Head of caudate nucleus (tissue), 42 donors: ENCODE measurements around the gene PITPNC1.
A peak's percentile ranks its signal among the peaks of the same experiment; 100 is the strongest.
"Not testable (repeated sequence)": the region's sequence is repeated elsewhere in the genome, so short reads cannot be mapped to it uniquely, and the experiment has no call there.

Source experiments
- DNase-seq, 42 donors: peaks; one replicate each; pipeline versions ENCODE4 v3.0.0 to v3.0.0-alpha.2; 2020 to 2021; ENCODE audit warnings: mixed read lengths in 7 of 42
- intact Hi-C: fragments of 100-400 bp; cut with DNase I; formaldehyde crosslinking; loops from one replicate; pipeline ENCODE4 v1.15.0; 2022

PITPNC1 gene

GRCh38 chr17:67615011-67615561 lies 238.0 kb downstream of the PITPNC1 start:
- intact Hi-C loops: no loop called here
- peak in 23 of 42 donors; percentile 6 to 66 (median 43) for DNase-seq

- intact Hi-C loops: no loop called here
- peak in 2 of 42 donors; percentile 10 to 39 for DNase-seq
Observed at GRCh38 chr17:67615736-67616135, 238.7 kb downstream of the PITPNC1 start.

GRCh38 chr17:67617304-67617899 lies 240.3 kb downstream of the PITPNC1 start:
- intact Hi-C loops: no loop called here
- DNase-seq: no peak

- intact Hi-C loops: no loop called here
- DNase-seq: no peak
Observed at GRCh38 chr17:67619555-67619954, 242.5 kb downstream of the PITPNC1 start.

- no peak for DNase-seq
- intact Hi-C loops: no loop called here
Observed at GRCh38 chr17:67620088-67620487, 243.0 kb downstream of the PITPNC1 start.

- intact Hi-C loops: no loop called here
Observed at GRCh38 chr17:67620636-67621035, 243.6 kb downstream of the PITPNC1 start.

GRCh38 chr17:67623767-67624166 lies 246.7 kb downstream of the PITPNC1 start:
- intact Hi-C loops: no loop called here
- DNase-seq: no peak

More at GRCh38 chr17:67620636-67621035, 243.6 kb downstream of the PITPNC1 start:
- no peak for DNase-seq

GRCh38 chr17:67624886-67625656 lies 248.0 kb downstream of the PITPNC1 start:
- intact Hi-C loops: no loop called here
- peak in 22 of 42 donors; percentile 26 to 73 (median 44) for DNase-seq

GRCh38 chr17:67625971-67626370 lies 248.9 kb downstream of the PITPNC1 start:
- DNase-seq: no peak
- intact Hi-C loops: no loop called here

- intact Hi-C loops: no loop called here
Observed at GRCh38 chr17:67628580-67629013, 251.5 kb downstream of the PITPNC1 start.

GRCh38 chr17:67629971-67630320 lies 252.9 kb downstream of the PITPNC1 start:
- intact Hi-C loops: no loop called here
- DNase-seq: no peak

More at GRCh38 chr17:67628580-67629013, 251.5 kb downstream of the PITPNC1 start:
- DNase-seq: peak in 20 of 42 donors; percentile 8 to 57 (median 37)

- intact Hi-C loops, DNase-seq: not testable (repeated sequence)
Observed at GRCh38 chr17:67630836-67631235, 253.8 kb downstream of the PITPNC1 start.

- intact Hi-C loops: no loop called here
- no peak for DNase-seq
Observed at GRCh38 chr17:67632141-67632540, 255.1 kb downstream of the PITPNC1 start.

- DNase-seq: peak in 4 of 42 donors; percentile 14 to 55 (median 20)
- intact Hi-C loops: no loop called here
Observed at GRCh38 chr17:67633751-67634211, 256.7 kb downstream of the PITPNC1 start.

GRCh38 chr17:67635681-67636080 lies 258.6 kb downstream of the PITPNC1 start:
- intact Hi-C loops: no loop called here
- DNase-seq: no peak

- DNase-seq: peak in 1 of 42 donors; percentile 8
- intact Hi-C loops: no loop called here
Observed at GRCh38 chr17:67636312-67636711, 259.2 kb downstream of the PITPNC1 start.

GRCh38 chr17:67636834-67637520 lies 259.9 kb downstream of the PITPNC1 start:
- intact Hi-C loops: no loop called here

GRCh38 chr17:67637901-67638641 lies 261.0 kb downstream of the PITPNC1 start:
- intact Hi-C loops: no loop called here
- DNase-seq: no peak

More at GRCh38 chr17:67636834-67637520, 259.9 kb downstream of the PITPNC1 start:
- peak in 12 of 42 donors; percentile 9 to 67 (median 26) for DNase-seq

- intact Hi-C loops: no loop called here
- DNase-seq: no peak
Observed at GRCh38 chr17:67638871-67639270, 261.8 kb downstream of the PITPNC1 start.
